GM23248 (cell line): ENCODE measurements around the gene HNRNPLL.

Experiments
- EZH2 ChIP-seq: fragments of 200-600 bp; sonication (generic); IDR thresholded peaks from 2 replicates; pipeline ENCODE4 v1.6.1; 2018; ENCODE audit warnings: antibody characterized with exemption, mild to moderate bottlenecking; ENCODE audit not compliant: insufficient read depth, poor library complexity, severe bottlenecking
- EZH2phosphoT487 ChIP-seq: fragments of 200-600 bp; sonication (generic); IDR thresholded peaks from 2 replicates; pipeline ENCODE4 v1.6.1; 2018; ENCODE audit warnings: antibody characterized with exemption, moderate library complexity, mild to moderate bottlenecking, low read depth; ENCODE audit not compliant: insufficient read depth

DNA sequence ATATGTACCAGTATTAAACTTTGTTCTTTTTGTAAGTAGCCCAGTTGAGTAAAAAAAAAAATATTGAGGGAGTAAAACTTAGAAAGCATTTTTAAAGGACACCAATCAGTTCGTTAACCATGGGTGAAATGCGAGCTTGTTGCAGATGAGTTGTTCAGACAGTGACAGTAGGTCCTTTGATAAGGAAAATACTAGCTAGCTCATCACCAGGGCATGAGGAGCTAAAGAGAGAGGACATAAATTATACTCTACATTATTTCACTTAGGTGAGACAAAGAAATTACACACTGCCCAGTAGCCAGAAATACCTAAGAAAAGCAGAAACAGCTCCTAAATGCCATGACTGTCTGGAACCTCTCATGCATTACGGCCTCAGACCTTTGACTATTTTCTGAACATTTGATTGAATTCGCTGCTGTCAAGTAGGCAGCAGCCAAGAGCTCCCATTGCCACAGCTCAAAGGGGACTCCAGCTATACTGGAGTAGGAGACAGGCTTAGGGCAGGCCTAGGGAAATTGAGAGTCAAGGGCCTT, 2.6 kb upstream of the HNRNPLL start:
- TF ChIP-seq EZH2, result no peak
- no peak for TF ChIP-seq EZH2phosphoT487
